Left ventricle myocardium inferior (tissue), 1 donor: ENCODE data around the gene ATP11A. TPM values are rescaled to one million over a fixed set of nuclear protein-coding genes. Genes with fewer than 3 reads are reported as not detected.
"Not testable (repeated sequence)": the region's sequence is repeated elsewhere in the genome, so short reads cannot be mapped to it uniquely, and the experiment has no call there.

Experiments used
- DNase-seq: peaks from one replicate; pipeline ENCODE4 v3.0.0-alpha.2; 2020
- H3K27ac ChIP-seq: fragments of 200-600 bp; replicated peaks from 2 replicates; pipeline ENCODE4 v1.8.0; 2021
- H3K27me3 ChIP-seq: fragments of 200-600 bp; 2 replicates; pipeline ENCODE4 v1.8.0; 2021; ENCODE audit warnings: low read depth
- H3K36me3 ChIP-seq: fragments of 200-600 bp; 2 replicates; pipeline ENCODE4 v1.8.0; 2021
- H3K4me1 ChIP-seq: fragments of 200-600 bp; 2 replicates; pipeline ENCODE4 v1.8.0; 2021
- H3K4me3 ChIP-seq: fragments of 200-600 bp; 2 replicates; pipeline ENCODE4 v1.8.0; 2021; ENCODE audit warnings: mild to moderate bottlenecking, moderate library complexity
- H3K9me3 ChIP-seq: fragments of 200-600 bp; replicated peaks from 2 replicates; pipeline ENCODE4 v1.8.0; 2021
- intact Hi-C: fragments of 100-400 bp; cut with micrococcal nuclease; formaldehyde crosslinking; loops from one replicate; pipeline ENCODE4 v1.11.0; 2022
- total RNA-seq: library from RNA; stranded (reverse); fragmentation: NEBNext Ultra II Directional; extraction: Animal tissue kit (Norgen Biotek cat#: 25700); gene quantifications from one replicate; pipeline ENCODE4 v1.2.1, GENCODE V29; 2021
- TF ChIP-seq, protein P1 (sequence below): fragments of 200-600 bp; IDR thresholded peaks from 2 replicates; pipeline ENCODE4 v1.8.0; 2021; ENCODE audit warnings: antibody characterized with exemption, mild to moderate bottlenecking, borderline replicate concordance
- donor health status: DM: no; HTN: yes; CAD: no; lungs with severe emphysema.

ATP11A gene
- total RNA-seq, 1 donor from 2014 or later = 106 TPM

DNA sequence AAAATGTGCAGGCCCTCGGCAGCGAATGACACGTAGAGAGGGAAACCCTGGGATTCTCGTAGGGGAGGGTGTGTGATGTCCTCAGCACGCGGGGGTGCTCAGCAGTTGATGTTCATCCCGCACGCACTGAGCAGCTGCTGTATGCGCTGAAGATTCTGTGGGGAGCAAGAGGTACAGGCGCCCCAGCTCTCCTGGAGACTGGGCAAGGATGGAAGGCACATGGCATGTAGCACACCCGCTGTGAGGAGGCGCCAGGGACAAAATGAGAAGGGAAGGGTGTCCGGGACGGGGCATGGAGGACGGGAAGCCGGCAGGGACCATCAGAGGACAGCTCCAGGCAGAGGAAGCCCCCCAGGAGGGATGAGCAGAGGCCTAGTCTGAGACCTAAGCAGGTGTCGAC lies 15.4 kb downstream of the ATP11A start:
- peak overlapping the region; percentile 38 for H3K4me3 ChIP-seq
- no peak for DNase-seq
- H3K36me3 ChIP-seq = no peaks in the 10 kb centered on the region
- intact Hi-C loops = no loop called here
- TF ChIP-seq, protein P1, sequence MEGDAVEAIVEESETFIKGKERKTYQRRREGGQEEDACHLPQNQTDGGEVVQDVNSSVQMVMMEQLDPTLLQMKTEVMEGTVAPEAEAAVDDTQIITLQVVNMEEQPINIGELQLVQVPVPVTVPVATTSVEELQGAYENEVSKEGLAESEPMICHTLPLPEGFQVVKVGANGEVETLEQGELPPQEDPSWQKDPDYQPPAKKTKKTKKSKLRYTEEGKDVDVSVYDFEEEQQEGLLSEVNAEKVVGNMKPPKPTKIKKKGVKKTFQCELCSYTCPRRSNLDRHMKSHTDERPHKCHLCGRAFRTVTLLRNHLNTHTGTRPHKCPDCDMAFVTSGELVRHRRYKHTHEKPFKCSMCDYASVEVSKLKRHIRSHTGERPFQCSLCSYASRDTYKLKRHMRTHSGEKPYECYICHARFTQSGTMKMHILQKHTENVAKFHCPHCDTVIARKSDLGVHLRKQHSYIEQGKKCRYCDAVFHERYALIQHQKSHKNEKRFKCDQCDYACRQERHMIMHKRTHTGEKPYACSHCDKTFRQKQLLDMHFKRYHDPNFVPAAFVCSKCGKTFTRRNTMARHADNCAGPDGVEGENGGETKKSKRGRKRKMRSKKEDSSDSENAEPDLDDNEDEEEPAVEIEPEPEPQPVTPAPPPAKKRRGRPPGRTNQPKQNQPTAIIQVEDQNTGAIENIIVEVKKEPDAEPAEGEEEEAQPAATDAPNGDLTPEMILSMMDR = no peak
- H3K9me3 ChIP-seq = no peaks in the 10 kb centered on the region
- no peaks in the 10 kb centered on the region for H3K27me3 ChIP-seq
- peak overlapping the region; percentile 78 for H3K27ac ChIP-seq
- peaks cover 67% of the 10 kb centered on the region for H3K4me1 ChIP-seq

DNA sequence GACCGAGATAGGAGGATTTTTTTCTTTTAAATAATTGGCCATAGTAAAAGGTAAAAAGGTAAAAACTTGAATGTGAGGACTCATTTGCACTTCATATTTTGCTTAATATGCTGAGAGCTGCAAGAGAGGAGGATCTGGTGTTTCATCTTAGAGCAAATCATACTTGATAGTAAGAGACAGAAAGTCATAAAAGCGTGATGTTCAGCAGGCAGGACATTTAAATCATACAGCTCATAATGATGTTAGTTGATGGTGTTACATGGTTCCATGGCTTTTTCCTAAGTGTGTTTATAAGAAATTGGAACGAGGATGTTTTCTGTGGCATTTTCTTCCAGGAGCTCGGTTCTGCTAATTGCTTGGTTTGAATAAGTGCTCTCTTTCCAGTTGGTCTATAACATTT lies 16.3 kb downstream of the ATP11A start:
- Histone ChIP-seq H3K27me3 (no peaks in the 10 kb centered on the region), H3K36me3 (no peaks in the 10 kb centered on the region), H3K4me3 (no peak overlapping the region), H3K9me3 (no peaks in the 10 kb centered on the region), H3K4me1 (peaks cover 68% of the 10 kb centered on the region), H3K27ac (no peak overlapping the region)
- intact Hi-C loops = no loop called here
- DNase-seq = no peak
- TF ChIP-seq, protein P1 = no peak

DNA sequence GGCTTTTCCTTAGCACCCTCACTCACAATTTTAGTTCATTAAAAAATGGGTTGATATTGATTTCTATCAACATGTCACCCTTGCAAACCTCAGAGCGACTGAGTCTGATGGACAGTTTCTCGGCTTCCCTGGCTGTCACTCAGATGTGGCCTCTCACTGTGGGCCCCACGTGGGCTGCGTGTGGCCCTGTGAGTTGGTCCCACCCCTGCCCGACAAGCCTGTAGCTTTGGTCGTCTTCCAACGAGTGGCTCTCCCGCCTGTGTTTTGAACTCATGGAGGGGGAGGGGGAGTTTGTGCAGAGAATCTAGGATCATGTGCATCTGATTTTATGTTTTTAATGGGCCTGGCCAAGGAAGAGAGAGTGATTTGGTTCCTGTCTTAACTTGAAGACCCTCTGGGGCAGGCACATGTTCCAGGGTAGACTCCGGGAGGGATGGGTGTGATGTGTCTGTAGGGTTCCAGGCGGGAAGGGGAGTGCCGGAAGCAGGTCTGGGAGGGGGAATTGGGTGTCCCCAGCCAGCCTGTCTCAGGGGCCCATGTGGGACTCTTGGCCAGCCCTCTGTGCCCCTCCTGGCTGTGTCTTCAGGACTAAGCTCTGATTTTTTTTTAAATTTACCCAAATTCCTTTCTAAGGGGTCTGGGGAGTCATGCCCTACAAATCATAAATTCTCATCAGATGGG lies 18.9 kb downstream of the ATP11A start:
- Histone ChIP-seq H3K27ac (no peak overlapping the region), H3K4me3 (no peak overlapping the region), H3K27me3 (no peaks in the 10 kb centered on the region), H3K36me3 (no peaks in the 10 kb centered on the region), H3K9me3 (no peaks in the 10 kb centered on the region), H3K4me1 (peaks cover 69% of the 10 kb centered on the region)
- intact Hi-C loops = no loop called here
- no peak for DNase-seq
- TF ChIP-seq, protein P1 = no peak

DNA sequence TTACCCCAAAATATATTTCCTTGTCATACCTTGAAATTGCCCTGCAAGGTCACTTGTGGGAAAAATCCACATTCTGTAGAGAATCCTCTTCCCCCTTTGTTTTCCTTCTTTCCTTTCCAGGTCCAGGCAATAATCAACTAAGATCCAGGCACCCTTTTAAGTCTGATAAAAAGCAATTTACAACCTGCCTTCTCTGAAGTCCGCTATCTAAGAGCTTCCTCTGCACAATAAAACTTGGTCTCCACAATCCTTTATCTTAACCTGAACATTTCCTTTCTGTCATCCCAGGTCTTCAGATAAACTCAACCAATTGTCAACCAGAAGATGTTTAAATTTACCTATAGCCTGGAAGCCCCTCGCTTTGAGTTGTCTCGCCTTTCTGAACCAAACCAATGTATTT lies 19.5 kb downstream of the ATP11A start:
- intact Hi-C loops, H3K9me3 ChIP-seq, H3K36me3 ChIP-seq, DNase-seq, H3K27ac ChIP-seq, H3K27me3 ChIP-seq, H3K4me3 ChIP-seq: not testable (repeated sequence)
- peaks cover 69% of the 10 kb centered on the region for H3K4me1 ChIP-seq

DNA sequence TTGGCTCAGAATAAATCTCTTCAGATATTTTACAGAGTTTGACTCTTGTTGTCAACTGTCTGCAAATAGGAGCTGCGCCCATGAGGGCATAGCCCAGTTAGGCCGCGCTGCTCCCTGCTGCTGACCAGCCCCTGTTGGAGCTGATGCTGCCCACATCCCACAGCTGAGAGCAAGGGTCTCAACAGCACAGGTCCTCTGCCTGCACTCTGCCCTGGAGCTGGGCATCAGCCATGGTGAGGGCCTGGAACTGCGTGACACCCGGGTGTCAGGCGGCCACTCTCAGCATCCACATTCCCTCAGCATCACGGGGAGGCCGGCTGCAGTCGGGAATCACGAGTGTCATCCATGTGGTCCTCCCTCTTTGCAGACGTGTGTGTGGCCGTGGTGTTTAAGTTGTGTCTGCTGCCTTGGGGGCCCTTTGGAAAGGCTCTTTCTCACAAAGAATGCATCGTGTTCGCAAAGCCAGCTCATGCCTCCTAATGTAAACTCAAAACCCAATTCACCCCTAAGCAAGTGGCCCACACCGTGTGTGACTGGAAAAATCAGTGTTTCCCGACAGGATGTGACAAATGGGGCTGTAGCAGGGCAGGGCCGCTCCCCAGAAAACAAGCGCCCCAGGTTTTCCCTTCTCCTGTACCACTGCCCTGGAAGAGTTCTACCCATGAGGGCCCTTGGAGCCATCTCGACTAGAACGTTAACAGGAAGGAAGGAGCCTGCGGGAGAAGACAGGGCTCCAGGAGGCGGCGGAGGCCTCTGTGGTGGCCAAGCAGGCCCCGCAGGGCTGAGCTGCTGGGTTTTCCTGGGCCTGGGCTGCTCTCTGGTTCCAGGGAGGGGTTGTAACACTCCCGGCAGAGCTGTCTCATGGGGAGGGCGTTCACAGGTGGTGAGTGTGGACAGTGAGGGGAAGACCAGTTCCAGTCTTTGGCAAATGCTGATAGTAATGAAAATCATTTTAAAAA lies 20.3 kb downstream of the ATP11A start:
- H3K27ac ChIP-seq = peak overlapping the region; percentile 96
- TF ChIP-seq, protein P1 = no peak
- peaks cover 8% of the 10 kb centered on the region for H3K36me3 ChIP-seq
- no peaks in the 10 kb centered on the region for H3K27me3 ChIP-seq
- no peak for DNase-seq
- H3K4me1 ChIP-seq = peaks cover 62% of the 10 kb centered on the region
- peaks cover 11% of the 10 kb centered on the region for H3K9me3 ChIP-seq
- no peak overlapping the region for H3K4me3 ChIP-seq
- intact Hi-C loops = no loop called here
